Chondrocyte (in vitro differentiated cells): ENCODE data around the gene MATN3. TPM values are rescaled to one million over a fixed set of nuclear protein-coding genes. Genes with fewer than 3 reads are reported as not detected.

Experiments used
- DNase-seq: peaks from one replicate; pipeline ENCODE4 v3.0.0; 2021; ENCODE audit warnings: mixed read lengths, low spot score
- H3K27ac Mint-ChIP-seq: one replicate; pipeline ENCODE4 v1.8.0; 2021; ENCODE audit warnings: mild to moderate bottlenecking, moderate library complexity, mixed read lengths; ENCODE audit not compliant: unreplicated experiment
- H3K27me3 Mint-ChIP-seq: 2 replicates; pipeline ENCODE4 v1.8.0; 2021; ENCODE audit warnings: low read depth, mixed read lengths
- H3K36me3 Mint-ChIP-seq: 2 replicates; pipeline ENCODE4 v1.8.0; 2021; ENCODE audit warnings: low read depth, mixed read lengths
- H3K4me1 Mint-ChIP-seq: 2 replicates; pipeline ENCODE4 v1.8.0; 2021; ENCODE audit warnings: low read depth, mild to moderate bottlenecking, mixed read lengths
- H3K4me3 Mint-ChIP-seq: one replicate; pipeline ENCODE4 v1.8.0; 2021; ENCODE audit warnings: mild to moderate bottlenecking, moderate library complexity, mixed read lengths; ENCODE audit not compliant: unreplicated experiment
- H3K9me3 Mint-ChIP-seq: 2 replicates; pipeline ENCODE4 v1.8.0; 2021; ENCODE audit warnings: low read depth, mixed read lengths
- CTCF ChIP-seq: fragments of 200-600 bp; sonication (generic); IDR thresholded peaks from 2 replicates; pipeline ENCODE4 v1.5.0; 2021; ENCODE audit warnings: antibody characterized with exemption, mild to moderate bottlenecking, moderate library complexity
- total RNA-seq: library from RNA; stranded (reverse); gene quantifications from 3 replicates; pipeline ENCODE4 v1.2.1, GENCODE V29; 2021

MATN3 gene
- total RNA-seq, 1 donor from 2014 or later: 17.0 TPM

DNA sequence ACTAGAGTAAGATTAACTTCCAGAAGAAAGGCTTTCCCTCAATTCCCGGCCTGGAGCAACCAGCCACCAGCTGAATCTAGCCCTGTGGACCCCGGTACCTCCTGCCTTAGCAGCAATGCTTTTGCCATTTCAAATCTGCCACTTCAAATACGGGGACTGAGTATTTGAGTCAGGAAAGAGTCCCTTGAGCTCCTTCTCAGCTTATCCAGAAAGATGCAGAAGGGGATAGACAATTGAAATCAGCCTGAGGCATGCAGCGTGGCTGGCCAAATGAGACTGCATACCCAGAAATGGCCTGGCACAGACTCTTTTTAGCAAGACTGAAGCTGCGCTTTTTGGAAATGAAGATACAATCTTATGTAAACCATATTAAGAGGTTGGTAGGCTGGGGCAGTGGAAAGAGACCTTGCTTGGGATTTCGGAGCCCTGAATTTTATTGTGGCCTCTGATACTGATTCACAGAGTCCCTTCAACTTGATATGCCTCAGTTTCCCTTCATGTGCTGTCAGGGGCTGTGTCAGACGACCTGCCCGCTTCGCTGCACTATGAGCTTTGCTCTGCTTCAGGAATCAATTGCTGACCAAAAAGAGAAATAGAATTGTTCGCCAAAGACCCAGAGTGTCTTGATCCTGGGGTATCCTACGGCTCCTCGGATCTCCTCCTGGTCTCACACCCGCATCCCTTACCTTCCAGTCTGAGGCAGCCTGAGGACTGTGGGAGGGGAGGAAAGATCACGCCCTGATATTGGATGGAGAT is 1.0 kb downstream of the MATN3 start:
- DNase-seq: no peak
- Mint-ChIP-seq H3K4me3 (peak overlapping the region; percentile 59), H3K27ac (no peak overlapping the region), H3K36me3 (no peaks in the 10 kb centered on the region), H3K27me3 (no peaks in the 10 kb centered on the region), H3K9me3 (peaks cover 5% of the 10 kb centered on the region), H3K4me1 (peaks cover 21% of the 10 kb centered on the region)
- no peak for TF ChIP-seq CTCF

DNA sequence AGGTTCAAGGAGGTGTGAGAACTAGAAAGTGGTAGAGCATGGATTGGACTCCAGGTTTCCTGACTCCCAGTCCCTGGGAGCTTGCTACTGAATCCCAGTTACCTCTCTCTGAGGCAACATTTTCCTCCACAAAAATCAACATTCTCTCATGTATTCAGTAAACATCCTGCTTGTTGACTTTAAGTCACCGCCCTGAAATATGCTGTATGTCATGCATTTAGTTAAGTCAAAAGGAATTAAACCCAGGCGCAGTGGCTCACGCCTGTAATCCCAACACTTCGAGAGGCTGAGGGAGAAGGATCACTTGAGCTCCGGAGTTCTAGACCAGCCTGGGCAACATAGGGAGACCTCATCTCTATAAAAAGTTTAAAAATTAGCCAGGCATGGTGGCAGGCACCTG is 3.8 kb downstream of the MATN3 start:
- Mint-ChIP-seq H3K4me3 (no peak overlapping the region), H3K9me3 (no peaks in the 10 kb centered on the region), H3K27ac (no peak overlapping the region), H3K4me1 (peaks cover 19% of the 10 kb centered on the region), H3K27me3 (no peaks in the 10 kb centered on the region), H3K36me3 (peaks cover 2% of the 10 kb centered on the region)
- TF ChIP-seq CTCF: no peak
- no peak for DNase-seq

- H3K27ac Mint-ChIP-seq: no peak overlapping the region
- no peaks in the 10 kb centered on the region for H3K9me3 Mint-ChIP-seq
Observed at GRCh38 chr2:20005891-20006470, 6.5 kb downstream of the MATN3 start.

DNA sequence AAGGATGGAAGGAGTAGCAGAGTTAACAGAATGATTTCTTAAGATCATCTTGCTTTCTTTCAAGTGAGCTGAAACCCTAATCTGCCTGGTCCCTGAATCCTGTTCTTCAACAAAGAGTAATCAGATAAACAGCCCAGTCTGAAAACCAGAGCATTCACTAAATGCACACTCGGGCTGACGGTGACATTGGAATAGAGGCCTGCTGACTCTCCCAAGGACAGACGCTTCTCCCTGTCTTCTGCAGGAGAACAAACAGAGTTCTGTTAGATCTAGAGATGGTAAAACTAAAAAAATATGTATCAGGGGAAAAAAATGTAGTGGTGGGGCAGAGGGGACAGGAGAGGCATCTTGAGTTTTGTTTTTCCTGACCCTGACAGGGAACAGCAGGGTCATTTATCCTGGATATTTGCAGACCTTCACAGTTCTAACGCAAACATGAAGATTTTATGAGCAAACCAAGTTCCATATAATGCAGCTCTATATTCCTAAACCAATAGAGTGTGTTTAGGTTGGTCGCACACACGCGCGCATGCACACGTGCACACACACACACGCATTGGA is 7.3 kb downstream of the MATN3 start:
- no peak for TF ChIP-seq CTCF
- H3K4me3 Mint-ChIP-seq: no peak overlapping the region
- no peak for DNase-seq
- peaks cover 7% of the 10 kb centered on the region for H3K36me3 Mint-ChIP-seq
- H3K27me3 Mint-ChIP-seq: no peaks in the 10 kb centered on the region
- no peaks in the 10 kb centered on the region for H3K9me3 Mint-ChIP-seq
- H3K27ac Mint-ChIP-seq: no peak overlapping the region
- H3K4me1 Mint-ChIP-seq: no peaks in the 10 kb centered on the region

More at GRCh38 chr2:20005891-20006470, 6.5 kb downstream of the MATN3 start:
- no peak overlapping the region for H3K4me3 Mint-ChIP-seq
- H3K27me3 Mint-ChIP-seq: no peaks in the 10 kb centered on the region
- H3K36me3 Mint-ChIP-seq: peaks cover 7% of the 10 kb centered on the region
- no peak for DNase-seq
- H3K4me1 Mint-ChIP-seq: no peaks in the 10 kb centered on the region
- no peak for TF ChIP-seq CTCF

GRCh38 chr2:20001361-20001863 is 11.1 kb downstream of the MATN3 start:
- Mint-ChIP-seq H3K9me3 (no peaks in the 10 kb centered on the region), H3K4me1 (no peaks in the 10 kb centered on the region), H3K36me3 (peaks cover 9% of the 10 kb centered on the region), H3K4me3 (no peak overlapping the region), H3K27ac (no peak overlapping the region), H3K27me3 (no peaks in the 10 kb centered on the region)
- TF ChIP-seq CTCF: no peak
- no peak for DNase-seq
